ENCODE measurements around the gene CD82. TPM values are rescaled to one million over a fixed set of nuclear protein-coding genes. Genes with fewer than 3 reads are reported as not detected.

The CD82 gene
- total RNA-seq, 1 experiment from 2014 or later, result 8.2 TPM

GRCh38 chr11:44528103-44528502 is 37.4 kb upstream of the CD82 start:
- no peak overlapping the region for H3K4me3 ChIP-seq (ENCODE audit: low read depth, low read length, poor library complexity, severe bottlenecking)
- H3K4me1 ChIP-seq (ENCODE audit: insufficient read depth, low read length, poor library complexity, severe bottlenecking), result peaks cover 26% of the 10 kb centered on the region
- POLR2A ChIA-PET (ENCODE audit: low non-redundant PET), result no interaction called here
- no peaks in the 10 kb centered on the region for H3K27me3 ChIP-seq (replicated peaks; ENCODE audit: insufficient read depth, low read depth, low read length, poor library complexity)
- no peak overlapping the region for H3K27ac ChIP-seq (ENCODE audit: low read depth, low read length, poor library complexity, severe bottlenecking)
- TF ChIP-seq EZH2 (IDR thresholded peaks at IDR 0.05; ENCODE audit: borderline replicate concordance, low read depth, low read length, poor library complexity, severe bottlenecking) (no peak), CTCF (conservative IDR thresholded peaks at IDR 0.05; ENCODE audit: low read depth, low read length) (no peak)
- no TSS peak for BruUV-seq (replicated peaks)
- CTCF ChIA-PET, result interaction anchor here (0.6 kb wide), 1 partner anchor 384 kb away, joined by 5 read pairs; no protein-coding TSS in a partner anchor
- no peaks in the 10 kb centered on the region for H3K9me3 ChIP-seq (ENCODE audit: low read depth, low read length, poor library complexity, severe bottlenecking)
- intact Hi-C loops (cut with micrococcal nuclease; ENCODE audit: unreplicated experiment), result no loop called here
- DNase-seq (ENCODE audit: low spot score), result no peak
- no peaks in the 10 kb centered on the region for H3K36me3 ChIP-seq (ENCODE audit: insufficient read depth, low read length, poor library complexity, severe bottlenecking)

- no peaks in the 10 kb centered on the region for H3K36me3 ChIP-seq (ENCODE audit: insufficient read depth, low read length, poor library complexity, severe bottlenecking)
- DNase-seq (ENCODE audit: low spot score), result no peak
- H3K4me3 ChIP-seq (ENCODE audit: low read depth, low read length, poor library complexity, severe bottlenecking), result no peak overlapping the region
- no peaks in the 10 kb centered on the region for H3K27me3 ChIP-seq (replicated peaks; ENCODE audit: insufficient read depth, low read depth, low read length, poor library complexity)
- TF ChIP-seq CTCF (conservative IDR thresholded peaks at IDR 0.05; ENCODE audit: low read depth, low read length) (no peak), EZH2 (IDR thresholded peaks at IDR 0.05; ENCODE audit: borderline replicate concordance, low read depth, low read length, poor library complexity, severe bottlenecking) (no peak)
- BruUV-seq (replicated peaks), result no TSS peak
- no peak overlapping the region for H3K27ac ChIP-seq (ENCODE audit: low read depth, low read length, poor library complexity, severe bottlenecking)
- peaks cover 26% of the 10 kb centered on the region for H3K4me1 ChIP-seq (ENCODE audit: insufficient read depth, low read length, poor library complexity, severe bottlenecking)
- intact Hi-C loops (cut with micrococcal nuclease; ENCODE audit: unreplicated experiment), result no loop called here
- POLR2A ChIA-PET (ENCODE audit: low non-redundant PET), result no interaction called here
- H3K9me3 ChIP-seq (ENCODE audit: low read depth, low read length, poor library complexity, severe bottlenecking), result no peaks in the 10 kb centered on the region
- CTCF ChIA-PET, result no interaction called here
These were observed 36.9 kb upstream of the CD82 start for GRCh38 chr11:44528581-44528980.

GRCh38 chr11:44529895-44530412 is 35.5 kb upstream of the CD82 start:
- intact Hi-C loops (cut with micrococcal nuclease; ENCODE audit: unreplicated experiment), result no loop called here
- Histone ChIP-seq H3K4me3 (ENCODE audit: low read depth, low read length, poor library complexity, severe bottlenecking) (no peak overlapping the region), H3K36me3 (ENCODE audit: insufficient read depth, low read length, poor library complexity, severe bottlenecking) (no peaks in the 10 kb centered on the region), H3K4me1 (ENCODE audit: insufficient read depth, low read length, poor library complexity, severe bottlenecking) (peaks cover 21% of the 10 kb centered on the region), H3K9me3 (ENCODE audit: low read depth, low read length, poor library complexity, severe bottlenecking) (no peaks in the 10 kb centered on the region), H3K27me3 (replicated peaks; ENCODE audit: insufficient read depth, low read depth, low read length, poor library complexity) (no peaks in the 10 kb centered on the region), H3K27ac (ENCODE audit: low read depth, low read length, poor library complexity, severe bottlenecking) (no peak overlapping the region)
- no TSS peak for BruUV-seq (replicated peaks)
- POLR2A ChIA-PET (ENCODE audit: low non-redundant PET), result no interaction called here
- DNase-seq (ENCODE audit: low spot score), result no peak
- TF ChIP-seq CTCF (conservative IDR thresholded peaks at IDR 0.05; ENCODE audit: low read depth, low read length) (no peak), EZH2 (IDR thresholded peaks at IDR 0.05; ENCODE audit: borderline replicate concordance, low read depth, low read length, poor library complexity, severe bottlenecking) (no peak)
- CTCF ChIA-PET, result no interaction called here

All from A673 (cell line).